GM12878 (cell line): ENCODE measurements around the gene KDM3B. TPM values are rescaled to one million over a fixed set of nuclear protein-coding genes. Genes with fewer than 3 reads are reported as not detected.

Experiments
- ATAC-seq: fragments of 200-7000 bp; cut with Tn5 transposase; 3 replicates; pipeline ENCODE4 v1.9.1; 2020; ENCODE audit warnings: mild to moderate bottlenecking, moderate library complexity
- BruUV-seq: library from RNA; stranded (reverse); fragments of 400-500 nt; replicated peaks from 2 replicates; lab custom pipeline; 2021; lab: Mats Ljungman, UMichigan
- CTCF ChIA-PET: fragments of 300-600 bp; sonication (Branson Sonifier 250); formaldehyde crosslinking; extraction: SDS; loops from one replicate; lab custom pipeline; 2021; ENCODE audit warnings: inconsistent platforms; lab: Yijun Ruan, JAX
- POLR2A ChIA-PET: fragments of 350-600 bp; formaldehyde crosslinking; extraction: SDS; loops from one replicate; lab custom pipeline; 2021; ENCODE audit warnings: inconsistent platforms; lab: Charles Lee
- RAD21 ChIA-PET: fragments of 300-600 bp; sonication (Branson Sonifier 250); formaldehyde crosslinking; loops from one replicate; lab custom pipeline; 2023; ENCODE audit warnings: antibody characterized with exemption; ENCODE audit not compliant: unreplicated experiment; lab: Charles Lee
- SMC1A ChIA-PET: fragments of 300-600 bp; sonication (Branson Sonifier 250); formaldehyde crosslinking; loops from one replicate; lab custom pipeline; 2023; ENCODE audit not compliant: unreplicated experiment, uncharacterized antibody; lab: Charles Lee
- DNase-seq: peaks from one replicate; pipeline ENCODE4 v3.0.0-alpha.2; 2011; ENCODE audit warnings: low read depth, low spot score
- FAIRE-seq: peaks from 3 replicates; lab custom pipeline; 2011; peaks lifted over from hg19 to GRCh38; lab: Jason Lieb, UNC
- H2AFZ ChIP-seq: 2 replicates; pipeline ENCODE4 v1.6.0; 2011; ENCODE audit warnings: low read depth, low read length, control low read depth; ENCODE audit not compliant: control insufficient read depth
- H3K27ac ChIP-seq: 2 replicates; pipeline ENCODE4 v1.5.1; 2011; ENCODE audit warnings: control low read depth; ENCODE audit not compliant: control insufficient read depth, insufficient read depth
- H3K27me3 ChIP-seq, 2 experiments: replicated peaks in 1 of 2; 2 replicates each; pipeline versions ENCODE4 v1.6.0 to v1.6.1; 2011; ENCODE audit warnings: low read length in 1 of 2; ENCODE audit not compliant: control insufficient read depth in 2 of 2, insufficient read depth in 2 of 2
- H3K36me3 ChIP-seq, 2 experiments: 2 replicates each; pipeline ENCODE4 v1.5.1; 2011; ENCODE audit warnings: low read length in 1 of 2; ENCODE audit not compliant: control insufficient read depth in 2 of 2, insufficient read depth in 2 of 2
- H3K4me1 ChIP-seq: 2 replicates; pipeline ENCODE4 v1.6.1; 2011; ENCODE audit warnings: mild to moderate bottlenecking, low read length, moderate library complexity, mixed read lengths; ENCODE audit not compliant: control insufficient read depth, insufficient read depth
- H3K4me2 ChIP-seq: 2 replicates; pipeline ENCODE4 v1.6.0; 2011; ENCODE audit warnings: control low read depth; ENCODE audit not compliant: control insufficient read depth, insufficient read depth
- H3K4me3 ChIP-seq: fragments of 200-600 bp; sonication (generic); 2 replicates; pipeline ENCODE4 v1.5.1; 2016
- H3K79me2 ChIP-seq: 2 replicates; pipeline ENCODE4 v1.6.0; 2011; ENCODE audit warnings: low read length; ENCODE audit not compliant: control insufficient read depth, insufficient read depth
- H3K9ac ChIP-seq: 2 replicates; pipeline ENCODE4 v1.8.0; 2011; ENCODE audit warnings: low read length, control low read depth, mixed read lengths; ENCODE audit not compliant: control insufficient read depth, insufficient read depth
- H3K9me3 ChIP-seq: replicated peaks from 3 replicates; pipeline ENCODE4 v1.5.1; 2011; ENCODE audit warnings: mild to moderate bottlenecking, low read length; ENCODE audit not compliant: control insufficient read depth, insufficient read depth
- H4K20me1 ChIP-seq: 2 replicates; pipeline ENCODE4 v1.6.0; 2011; ENCODE audit not compliant: control insufficient read depth, insufficient read depth
- BACH1 ChIP-seq: fragments of 450-650 bp; IDR thresholded peaks from 2 replicates; pipeline ENCODE4 v1.6.1; 2017; ENCODE audit warnings: mild to moderate bottlenecking, borderline replicate concordance
- BMI1 ChIP-seq: fragments of 450-650 bp; IDR thresholded peaks from 2 replicates; pipeline ENCODE4 v1.6.1; 2016; ENCODE audit warnings: mild to moderate bottlenecking, moderate library complexity, borderline replicate concordance
- EED ChIP-seq: sonication (generic); IDR thresholded peaks from 2 replicates; pipeline ENCODE4 v1.6.1; 2016; ENCODE audit warnings: antibody characterized with exemption, low read depth
- EZH2 ChIP-seq: IDR thresholded peaks from 2 replicates; pipeline ENCODE4 v1.6.1; 2012; ENCODE audit warnings: low read depth, mild to moderate bottlenecking, control low read depth, inconsistent platforms, low read length, borderline replicate concordance; ENCODE audit not compliant: control insufficient read depth
- FOXK2 ChIP-seq: fragments of 450-650 bp; IDR thresholded peaks from 2 replicates; pipeline ENCODE4 v1.6.1; 2017; ENCODE audit warnings: mild to moderate bottlenecking, moderate library complexity
- HCFC1 ChIP-seq: fragments of 150-350 bp; IDR thresholded peaks from 2 replicates; pipeline ENCODE4 v1.6.1; 2014; ENCODE audit warnings: low read length
- JUND ChIP-seq: IDR thresholded peaks from 2 replicates; pipeline ENCODE4 v1.6.1; 2012; ENCODE audit warnings: low read depth, mild to moderate bottlenecking, low read length, improper control_type of control experiment, moderate library complexity
- KDM1A ChIP-seq: fragments of 200-600 bp; sonication (generic); IDR thresholded peaks from 2 replicates; pipeline ENCODE4 v1.6.1; 2016; ENCODE audit warnings: borderline replicate concordance
- NR2F1 ChIP-seq: fragments of 450-650 bp; conservative IDR thresholded peaks from 2 replicates; pipeline ENCODE4 v1.6.1; 2017; ENCODE audit warnings: mild to moderate bottlenecking
- RCOR1 ChIP-seq: conservative IDR thresholded peaks from 2 replicates; pipeline ENCODE4 v1.6.1; 2012; ENCODE audit warnings: low read depth, low read length, improper control_type of control experiment
- SUPT20H ChIP-seq: IDR thresholded peaks from 2 replicates; pipeline ENCODE4 v1.6.1; 2011; ENCODE audit warnings: low read depth, mild to moderate bottlenecking, low read length, moderate library complexity, borderline replicate concordance; ENCODE audit not compliant: control insufficient read depth
- TCF12 ChIP-seq: IDR thresholded peaks from 2 replicates; pipeline ENCODE4 v1.6.1; 2011; ENCODE audit warnings: low read depth, mild to moderate bottlenecking, low read length
- YY1 ChIP-seq: IDR thresholded peaks from 2 replicates; pipeline ENCODE4 v1.6.1; 2011; ENCODE audit warnings: low read depth, mild to moderate bottlenecking, low read length
- WGBS: methylation state at CpG from one replicate; pipeline ENCODE4 v1.1.6; 2016; ENCODE audit warnings: low lambda C conversion rate; ENCODE audit not compliant: insufficient replicate concordance, insufficient coverage; ENCODE audit errors: missing lambda C conversion rate; 5-methylcytosine and 5-hydroxymethylcytosine counted together
- in situ Hi-C: fragments of 300-500 bp; cut with MboI; formaldehyde crosslinking; loops from 9 replicates; pipeline ENCODE4 v1.14.3; 2018; ENCODE audit warnings: mixed read lengths
- intact Hi-C: fragments of 100-400 bp; cut with micrococcal nuclease; formaldehyde crosslinking; loops from one replicate; pipeline ENCODE4 v1.14.2; 2022; ENCODE audit not compliant: unreplicated experiment
- polyA plus RNA-seq, 11 experiments: library from polyadenylated mRNA; depleted of rRNA in 4 of 11; unstranded in 6 of 11; stranded (reverse) in 5 of 11; fragments of >200 nt; fragmentation: Nextera tagmentation in 4 of 11; fragmentation: Illumina TruSeq in 1 of 11; extraction: Ambion mirVana in 4 of 11; extraction: Trizol in 1 of 11; gene quantifications; 1 replicate in 1 of 11; 2 replicates in 10 of 11; pipeline versions ENCODE4 v1.2.1 to v1.2.3, GENCODE V29; 2011 to 2016; ENCODE audit warnings: inconsistent platforms in 2 of 11, missing spikeins in 2 of 11, low read depth in 1 of 11
- total RNA-seq, 4 experiments: library from RNA; depleted of rRNA in 3 of 4; stranded (reverse); fragments of >200 nt in 3 of 4; fragmentation: Illumina TruSeq in 1 of 4; extraction: Trizol in 1 of 4; gene quantifications; 2 replicates each; pipeline versions ENCODE4 v1.2.1 to v1.2.3, GENCODE V29; 2013 to 2021
- TF ChIP-seq, protein P1 (sequence below): fragments of 450-650 bp; IDR thresholded peaks from 2 replicates; pipeline ENCODE4 v1.6.1; 2017; ENCODE audit warnings: mild to moderate bottlenecking, moderate library complexity

The KDM3B gene
- total and polyA plus RNA-seq, 10 of the 15 experiments (the other 5 are each of a cell fraction or from before 2014, with no cell fraction given) = 8.5 to 45.7 (median 29.0) TPM

GRCh38 chr5:138445547-138446271, 93.2 kb downstream of the KDM3B start:
- ChIA-PET SMC1A (no interaction called here), RAD21 (no interaction called here), CTCF (interaction anchor here (0.9 to 1.0 kb wide), 2 partner anchors 54 to 58 kb away, joined by 4 read pairs; no protein-coding TSS in a partner anchor), POLR2A (no interaction called here)
- no peak overlapping the region for H3K9ac ChIP-seq
- no peak overlapping the region for H3K4me3 ChIP-seq
- intact Hi-C loops (no loop called here), in situ Hi-C loops (no loop called here)
- no TSS peak for BruUV-seq
- no peak for FAIRE-seq
- no peak for DNase-seq
- no peak for ATAC-seq
- no peak overlapping the region for H2AFZ ChIP-seq
- TF ChIP-seq FOXK2 (no peak), JUND (no peak), RCOR1 (no peak), KDM1A (no peak), TCF12 (no peak), YY1 (no peak)
- H3K27me3 ChIP-seq = no peaks in the 10 kb centered on the region
- H3K79me2 ChIP-seq = no peaks in the 10 kb centered on the region
- peaks cover 4% of the 10 kb centered on the region; the same call in 1 of the 2 replicates for H3K4me1 ChIP-seq
- WGBS = 50% methylated on average over 18 of the region's 18 CpGs
- H3K9me3 ChIP-seq = no peaks in the 10 kb centered on the region
- no peak overlapping the region for H3K27ac ChIP-seq
- H4K20me1 ChIP-seq = no peaks in the 10 kb centered on the region
- H3K36me3 ChIP-seq = no peaks in the 10 kb centered on the region
- H3K4me2 ChIP-seq = no peak overlapping the region

DNA sequence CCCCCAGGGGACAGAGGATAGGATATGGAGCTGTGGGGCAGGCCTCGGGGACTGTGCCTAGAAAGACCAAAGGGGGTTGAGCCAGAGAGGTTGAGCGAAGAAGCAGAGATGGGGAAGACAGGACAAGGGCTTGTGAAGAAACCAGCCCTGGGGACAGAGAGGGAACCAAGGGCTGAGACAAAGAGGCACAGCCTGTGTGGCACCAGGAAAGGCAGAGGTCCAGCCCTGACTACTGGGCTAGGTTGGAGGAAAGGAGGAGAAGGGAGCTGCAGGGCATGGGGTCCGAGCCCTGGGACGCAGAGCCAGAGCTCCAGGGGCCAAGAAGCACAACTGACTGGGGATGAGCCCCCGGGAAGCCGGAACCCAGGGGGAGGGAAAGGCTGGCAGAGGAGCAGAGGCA, 95.6 kb downstream of the KDM3B start:
- Histone ChIP-seq H3K27me3 (no peaks in the 10 kb centered on the region), H2AFZ (no peak overlapping the region), H3K4me3 (no peak overlapping the region), H3K9ac (no peak overlapping the region), H3K9me3 (no peaks in the 10 kb centered on the region), H3K27ac (no peak overlapping the region), H3K36me3 (no peaks in the 10 kb centered on the region), H4K20me1 (no peaks in the 10 kb centered on the region), H3K4me2 (no peak overlapping the region), H3K4me1 (peaks cover 4% of the 10 kb centered on the region; the same call in 1 of the 2 replicates), H3K79me2 (no peaks in the 10 kb centered on the region)
- in situ Hi-C loops (no loop called here), intact Hi-C loops (no loop called here)
- ChIA-PET POLR2A (interaction anchor here (1.9 kb wide), 1 partner anchor 56 kb away, joined by 6 read pairs; no protein-coding TSS in a partner anchor), SMC1A (interaction anchor here (1.8 to 5.4 kb wide), 2 partner anchors 15 to 56 kb away, joined by 7 to 58 read pairs; no protein-coding TSS in a partner anchor), CTCF (interaction anchor here (0.5 to 7.0 kb wide), 12 partner anchors 12 to 269 kb away, joined by 3 to 123 read pairs (median 7); partner anchors contain the start of genes BRD8, EGR1, ETF1 and KIF20A), RAD21 (interaction anchor here (2.1 to 5.8 kb wide), 3 partner anchors 10 to 100 kb away, joined by 7 to 56 read pairs (median 8); no protein-coding TSS in a partner anchor)
- ATAC-seq (no peak), DNase-seq (no peak), FAIRE-seq (no peak)
- WGBS = 40% methylated on average over 6 of the region's 6 CpGs
- BruUV-seq = no TSS peak
- TF ChIP-seq NR2F1 (no peak), EZH2 (no peak), BACH1 (no peak), BMI1 (no peak), HCFC1 (no peak), EED (no peak), SUPT20H (no peak)
- TF ChIP-seq, protein P1, sequence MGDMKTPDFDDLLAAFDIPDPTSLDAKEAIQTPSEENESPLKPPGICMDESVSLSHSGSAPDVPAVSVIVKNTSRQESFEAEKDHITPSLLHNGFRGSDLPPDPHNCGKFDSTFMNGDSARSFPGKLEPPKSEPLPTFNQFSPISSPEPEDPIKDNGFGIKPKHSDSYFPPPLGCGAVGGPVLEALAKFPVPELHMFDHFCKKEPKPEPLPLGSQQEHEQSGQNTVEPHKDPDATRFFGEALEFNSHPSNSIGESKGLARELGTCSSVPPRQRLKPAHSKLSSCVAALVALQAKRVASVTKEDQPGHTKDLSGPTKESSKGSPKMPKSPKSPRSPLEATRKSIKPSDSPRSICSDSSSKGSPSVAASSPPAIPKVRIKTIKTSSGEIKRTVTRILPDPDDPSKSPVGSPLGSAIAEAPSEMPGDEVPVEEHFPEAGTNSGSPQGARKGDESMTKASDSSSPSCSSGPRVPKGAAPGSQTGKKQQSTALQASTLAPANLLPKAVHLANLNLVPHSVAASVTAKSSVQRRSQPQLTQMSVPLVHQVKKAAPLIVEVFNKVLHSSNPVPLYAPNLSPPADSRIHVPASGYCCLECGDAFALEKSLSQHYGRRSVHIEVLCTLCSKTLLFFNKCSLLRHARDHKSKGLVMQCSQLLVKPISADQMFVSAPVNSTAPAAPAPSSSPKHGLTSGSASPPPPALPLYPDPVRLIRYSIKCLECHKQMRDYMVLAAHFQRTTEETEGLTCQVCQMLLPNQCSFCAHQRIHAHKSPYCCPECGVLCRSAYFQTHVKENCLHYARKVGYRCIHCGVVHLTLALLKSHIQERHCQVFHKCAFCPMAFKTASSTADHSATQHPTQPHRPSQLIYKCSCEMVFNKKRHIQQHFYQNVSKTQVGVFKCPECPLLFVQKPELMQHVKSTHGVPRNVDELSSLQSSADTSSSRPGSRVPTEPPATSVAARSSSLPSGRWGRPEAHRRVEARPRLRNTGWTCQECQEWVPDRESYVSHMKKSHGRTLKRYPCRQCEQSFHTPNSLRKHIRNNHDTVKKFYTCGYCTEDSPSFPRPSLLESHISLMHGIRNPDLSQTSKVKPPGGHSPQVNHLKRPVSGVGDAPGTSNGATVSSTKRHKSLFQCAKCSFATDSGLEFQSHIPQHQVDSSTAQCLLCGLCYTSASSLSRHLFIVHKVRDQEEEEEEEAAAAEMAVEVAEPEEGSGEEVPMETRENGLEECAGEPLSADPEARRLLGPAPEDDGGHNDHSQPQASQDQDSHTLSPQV = no peak
